ENCODE measurements around the gene CDHR3. TPM values are rescaled to one million over a fixed set of nuclear protein-coding genes. Genes with fewer than 3 reads are reported as not detected.

CDHR3 gene
- total and polyA plus RNA-seq, 5 donors = 0.45 to 0.86 (median 0.66) TPM

GRCh38 chr7:106015381-106016218 lies 52.5 kb downstream of the CDHR3 start:
- DNase-seq = no peak
- Histone ChIP-seq H3K4me1 (ENCODE audit: control insufficient read depth, insufficient read depth, low read length) (no peaks in the 10 kb centered on the region), H3K4me3 (ENCODE audit: low read length) (no peak overlapping the region), H3K27ac (ENCODE audit: low read length) (no peak overlapping the region), H3K9me3 (ENCODE audit: control insufficient read depth, low read length) (no peaks in the 10 kb centered on the region), H3K27me3 (ENCODE audit: control insufficient read depth, insufficient read depth) (no peaks in the 10 kb centered on the region)
- ATAC-seq = no peak
- 74% methylated on average over 11 of the region's 11 CpGs for WGBS
- intact Hi-C loops (cut with DNase I) = loop anchor here in 3 of 4 donors (10.0 kb wide), 2 partner anchors 251 to 361 kb away; no protein-coding TSS in a partner anchor

- WGBS = 66% methylated on average over 3 of the region's 3 CpGs
- DNase-seq = no peak
Measured at GRCh38 chr7:106016331-106016730, 53.3 kb downstream of the CDHR3 start.

GRCh38 chr7:106017657-106018056 lies 54.6 kb downstream of the CDHR3 start:
- Histone ChIP-seq H3K4me3 (ENCODE audit: low read length) (no peak overlapping the region), H3K9me3 (ENCODE audit: control insufficient read depth, low read length) (no peaks in the 10 kb centered on the region), H3K4me1 (ENCODE audit: control insufficient read depth, insufficient read depth, low read length) (no peaks in the 10 kb centered on the region), H3K27me3 (ENCODE audit: control insufficient read depth, insufficient read depth) (no peaks in the 10 kb centered on the region), H3K27ac (ENCODE audit: low read length) (no peak overlapping the region)
- 92% methylated on average over 4 of the region's 4 CpGs for WGBS
- intact Hi-C loops (cut with DNase I) = loop anchor here in 3 of 4 donors (10.0 kb wide), 2 partner anchors 253 to 363 kb away; no protein-coding TSS in a partner anchor
- no peak for ATAC-seq
- no peak for DNase-seq

More at GRCh38 chr7:106016331-106016730, 53.3 kb downstream of the CDHR3 start:
- Histone ChIP-seq H3K27ac (ENCODE audit: low read length) (no peak overlapping the region), H3K27me3 (ENCODE audit: control insufficient read depth, insufficient read depth) (no peaks in the 10 kb centered on the region), H3K4me1 (ENCODE audit: control insufficient read depth, insufficient read depth, low read length) (no peaks in the 10 kb centered on the region), H3K9me3 (ENCODE audit: control insufficient read depth, low read length) (no peaks in the 10 kb centered on the region), H3K4me3 (ENCODE audit: low read length) (no peak overlapping the region)
- intact Hi-C loops (cut with DNase I) = loop anchor here in 3 of 4 donors (10.0 kb wide), 2 partner anchors 252 to 362 kb away; no protein-coding TSS in a partner anchor
- no peak for ATAC-seq

- intact Hi-C loops (cut with DNase I) = loop anchor here in 3 of 4 donors (10.0 kb wide), 2 partner anchors 254 to 364 kb away; no protein-coding TSS in a partner anchor
- H3K27me3 ChIP-seq (ENCODE audit: control insufficient read depth, insufficient read depth) = no peaks in the 10 kb centered on the region
- H3K9me3 ChIP-seq (ENCODE audit: control insufficient read depth, low read length) = no peaks in the 10 kb centered on the region
- no peaks in the 10 kb centered on the region for H3K4me1 ChIP-seq (ENCODE audit: control insufficient read depth, insufficient read depth, low read length)
- no peak overlapping the region for H3K4me3 ChIP-seq (ENCODE audit: low read length)
- DNase-seq (no peak), ATAC-seq (no peak)
- H3K27ac ChIP-seq (ENCODE audit: low read length) = no peak overlapping the region
- 62% methylated on average over 14 of the region's 14 CpGs for WGBS
Measured at GRCh38 chr7:106018566-106019469, 55.8 kb downstream of the CDHR3 start.

- 72% methylated on average over 2 of the region's 2 CpGs for WGBS
- H3K27me3 ChIP-seq (ENCODE audit: control insufficient read depth, insufficient read depth) = no peaks in the 10 kb centered on the region
- no peaks in the 10 kb centered on the region for H3K4me1 ChIP-seq (ENCODE audit: control insufficient read depth, insufficient read depth, low read length)
- H3K4me3 ChIP-seq (ENCODE audit: low read length) = no peak overlapping the region
- H3K9me3 ChIP-seq (ENCODE audit: control insufficient read depth, low read length) = no peaks in the 10 kb centered on the region
- ATAC-seq (no peak), DNase-seq (no peak)
- H3K27ac ChIP-seq (ENCODE audit: low read length) = no peak overlapping the region
- intact Hi-C loops (cut with DNase I) = loop anchor here in 3 of 4 donors (10.0 kb wide), 2 partner anchors 255 to 365 kb away; no protein-coding TSS in a partner anchor
Measured at GRCh38 chr7:106019470-106019820, 56.4 kb downstream of the CDHR3 start.

GRCh38 chr7:106021151-106022067 lies 58.3 kb downstream of the CDHR3 start:
- H3K4me3 ChIP-seq (ENCODE audit: low read length) = no peak overlapping the region
- WGBS = 81% methylated on average over 11 of the region's 11 CpGs

GRCh38 chr7:106022193-106022821 lies 59.2 kb downstream of the CDHR3 start:
- Histone ChIP-seq H3K27me3 (ENCODE audit: control insufficient read depth, insufficient read depth) (no peaks in the 10 kb centered on the region), H3K4me1 (ENCODE audit: control insufficient read depth, insufficient read depth, low read length) (no peaks in the 10 kb centered on the region), H3K27ac (ENCODE audit: low read length) (no peak overlapping the region), H3K9me3 (ENCODE audit: control insufficient read depth, low read length) (no peaks in the 10 kb centered on the region), H3K4me3 (ENCODE audit: low read length) (no peak overlapping the region)
- no peak for DNase-seq
- no peak for ATAC-seq
- WGBS = 77% methylated on average over 8 of the region's 8 CpGs
- intact Hi-C loops (cut with DNase I) = no loop called here

More at GRCh38 chr7:106021151-106022067, 58.3 kb downstream of the CDHR3 start:
- Histone ChIP-seq H3K4me1 (ENCODE audit: control insufficient read depth, insufficient read depth, low read length) (no peaks in the 10 kb centered on the region), H3K27ac (ENCODE audit: low read length) (no peak overlapping the region), H3K9me3 (ENCODE audit: control insufficient read depth, low read length) (no peaks in the 10 kb centered on the region), H3K27me3 (ENCODE audit: control insufficient read depth, insufficient read depth) (no peaks in the 10 kb centered on the region)
- DNase-seq (no peak), ATAC-seq (no peak)
- intact Hi-C loops (cut with DNase I) = no loop called here

GRCh38 chr7:106023369-106024322 lies 60.6 kb downstream of the CDHR3 start:
- no peak for ATAC-seq
- Histone ChIP-seq H3K27ac (ENCODE audit: low read length) (no peak overlapping the region), H3K4me3 (ENCODE audit: low read length) (no peak overlapping the region), H3K27me3 (ENCODE audit: control insufficient read depth, insufficient read depth) (no peaks in the 10 kb centered on the region), H3K9me3 (ENCODE audit: control insufficient read depth, low read length) (no peaks in the 10 kb centered on the region), H3K4me1 (ENCODE audit: control insufficient read depth, insufficient read depth, low read length) (no peaks in the 10 kb centered on the region)
- DNase-seq = no peak
- WGBS = 74% methylated on average over 6 of the region's 6 CpGs
- intact Hi-C loops (cut with DNase I) = no loop called here

- H3K4me3 ChIP-seq (ENCODE audit: low read length) = no peak overlapping the region
- H3K27me3 ChIP-seq (ENCODE audit: control insufficient read depth, insufficient read depth) = no peaks in the 10 kb centered on the region
- 67% methylated on average over 2 of the region's 2 CpGs for WGBS
- DNase-seq (no peak), ATAC-seq (no peak)
- intact Hi-C loops (cut with DNase I) = no loop called here
- H3K9me3 ChIP-seq (ENCODE audit: control insufficient read depth, low read length) = no peaks in the 10 kb centered on the region
- H3K27ac ChIP-seq (ENCODE audit: low read length) = no peak overlapping the region
- no peaks in the 10 kb centered on the region for H3K4me1 ChIP-seq (ENCODE audit: control insufficient read depth, insufficient read depth, low read length)
Measured at GRCh38 chr7:106026101-106026500, 63.0 kb downstream of the CDHR3 start.

All from right cardiac atrium (tissue), 5 donors.